ENCODE data around the gene ROCK1. TPM values are rescaled to one million over a fixed set of nuclear protein-coding genes. Genes with fewer than 3 reads are reported as not detected.

Gene ROCK1
- total RNA-seq, 2 experiments from 2014 or later: 45.6 to 49.4 TPM

DNA sequence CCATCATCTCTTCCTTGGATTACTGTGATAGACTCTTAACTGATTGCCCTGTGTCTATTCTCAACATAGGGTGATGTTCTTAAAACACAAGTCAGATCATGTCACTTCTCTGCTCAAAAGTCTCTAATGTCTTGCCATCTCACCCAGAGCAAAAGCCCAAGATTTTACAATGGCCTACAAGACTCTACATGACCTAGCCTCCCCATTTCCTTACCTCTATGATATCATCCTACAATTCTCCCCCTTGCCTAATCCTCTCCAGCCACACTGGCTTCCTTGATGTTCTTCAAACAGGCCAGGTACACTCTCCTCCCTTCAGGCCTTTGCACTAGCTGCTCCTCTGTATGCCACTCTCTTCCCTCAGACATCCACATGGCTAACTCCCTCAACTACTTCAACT, 55.1 kb downstream of the ROCK1 start:
- ChIA-PET CTCF (no interaction called here), POLR2A (no interaction called here)
- Mint-ChIP-seq H3K27ac (no peak overlapping the region), H3K36me3 (ENCODE audit: low read depth) (peaks cover 10% of the 10 kb centered on the region), H3K4me1 (ENCODE audit: low read depth) (peaks cover 12% of the 10 kb centered on the region), H3K4me3 (no peak overlapping the region), H3K9me3 (no peaks in the 10 kb centered on the region), H3K27me3 (no peaks in the 10 kb centered on the region)
- no peak for ATAC-seq
- TF ChIP-seq, protein P1, sequence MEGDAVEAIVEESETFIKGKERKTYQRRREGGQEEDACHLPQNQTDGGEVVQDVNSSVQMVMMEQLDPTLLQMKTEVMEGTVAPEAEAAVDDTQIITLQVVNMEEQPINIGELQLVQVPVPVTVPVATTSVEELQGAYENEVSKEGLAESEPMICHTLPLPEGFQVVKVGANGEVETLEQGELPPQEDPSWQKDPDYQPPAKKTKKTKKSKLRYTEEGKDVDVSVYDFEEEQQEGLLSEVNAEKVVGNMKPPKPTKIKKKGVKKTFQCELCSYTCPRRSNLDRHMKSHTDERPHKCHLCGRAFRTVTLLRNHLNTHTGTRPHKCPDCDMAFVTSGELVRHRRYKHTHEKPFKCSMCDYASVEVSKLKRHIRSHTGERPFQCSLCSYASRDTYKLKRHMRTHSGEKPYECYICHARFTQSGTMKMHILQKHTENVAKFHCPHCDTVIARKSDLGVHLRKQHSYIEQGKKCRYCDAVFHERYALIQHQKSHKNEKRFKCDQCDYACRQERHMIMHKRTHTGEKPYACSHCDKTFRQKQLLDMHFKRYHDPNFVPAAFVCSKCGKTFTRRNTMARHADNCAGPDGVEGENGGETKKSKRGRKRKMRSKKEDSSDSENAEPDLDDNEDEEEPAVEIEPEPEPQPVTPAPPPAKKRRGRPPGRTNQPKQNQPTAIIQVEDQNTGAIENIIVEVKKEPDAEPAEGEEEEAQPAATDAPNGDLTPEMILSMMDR (IDR thresholded peaks at IDR 0.05): no peak
- intact Hi-C loops (cut with micrococcal nuclease): no loop called here
- no peak for DNase-seq

DNA sequence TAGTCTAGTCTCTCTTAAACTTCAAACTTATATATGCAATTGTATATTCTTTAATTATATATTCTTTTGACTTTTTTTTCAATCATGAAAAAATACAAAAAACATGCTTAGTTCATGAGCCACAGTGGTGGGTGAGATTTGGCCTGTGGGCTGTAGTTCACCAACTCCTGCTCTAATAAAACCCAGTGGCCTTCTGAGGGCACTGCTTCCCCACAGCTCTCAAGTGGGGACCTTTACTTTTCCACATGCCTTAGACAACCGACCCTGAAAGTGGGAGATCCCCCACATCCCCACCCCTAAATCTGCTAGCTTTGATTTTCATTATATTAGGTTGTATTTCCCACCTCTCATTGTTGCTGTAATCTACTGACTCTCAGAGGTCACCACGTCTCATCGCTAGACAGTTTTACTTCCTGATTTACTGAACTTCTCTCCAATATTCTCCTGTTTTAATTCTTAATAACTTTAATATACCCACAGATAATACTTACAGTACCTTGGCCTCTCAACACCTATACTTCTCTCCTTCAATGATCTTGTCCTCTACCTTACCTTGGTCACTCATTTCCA, 57.3 kb downstream of the ROCK1 start:
- ATAC-seq (no peak), DNase-seq (no peak)
- intact Hi-C loops (cut with micrococcal nuclease): no loop called here
- ChIA-PET POLR2A (interaction anchor here (1.1 kb wide), 1 partner anchor 58 kb away, joined by 3 read pairs; the partner anchor contains the start of gene ROCK1), CTCF (interaction anchor here (1.1 to 1.4 kb wide), 2 partner anchors 58 to 142 kb away, joined by 3 read pairs; no protein-coding TSS in a partner anchor)
- TF ChIP-seq, protein P1 (IDR thresholded peaks at IDR 0.05): no peak
- H3K27me3 Mint-ChIP-seq: no peaks in the 10 kb centered on the region
- H3K9me3 Mint-ChIP-seq: no peaks in the 10 kb centered on the region
- no peak overlapping the region for H3K27ac Mint-ChIP-seq
- peaks cover 27% of the 10 kb centered on the region for H3K4me1 Mint-ChIP-seq (ENCODE audit: low read depth)
- no peak overlapping the region for H3K4me3 Mint-ChIP-seq
- H3K36me3 Mint-ChIP-seq (ENCODE audit: low read depth): no peaks in the 10 kb centered on the region

DNA sequence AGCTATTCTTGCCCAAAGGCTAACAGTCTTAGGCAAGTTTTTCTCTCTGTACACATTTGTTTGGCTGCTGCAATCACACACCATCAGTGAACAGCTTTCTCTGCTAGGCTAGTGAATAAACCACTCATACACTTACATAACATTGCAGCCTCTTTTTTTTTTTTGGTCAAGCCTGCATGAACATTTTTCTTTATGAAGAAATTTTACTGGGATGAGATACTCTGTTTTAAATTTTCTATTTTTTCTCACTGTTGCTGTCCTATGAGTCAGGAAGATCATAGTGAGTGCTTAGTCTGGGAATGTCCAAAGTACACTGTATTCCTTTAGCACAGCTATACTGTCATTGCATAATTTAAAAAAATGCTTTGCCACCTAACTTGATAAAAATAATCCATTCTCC, 58.5 kb downstream of the ROCK1 start:
- H3K9me3 Mint-ChIP-seq: no peaks in the 10 kb centered on the region
- DNase-seq (no peak), ATAC-seq (no peak)
- no peak overlapping the region for H3K4me3 Mint-ChIP-seq
- TF ChIP-seq, protein P1 (IDR thresholded peaks at IDR 0.05): no peak
- intact Hi-C loops (cut with micrococcal nuclease): no loop called here
- H3K27me3 Mint-ChIP-seq: no peaks in the 10 kb centered on the region
- CTCF ChIA-PET: interaction anchor here (1.1 kb wide), 1 partner anchor 9 kb away, joined by 3 read pairs; no protein-coding TSS in a partner anchor
- H3K36me3 Mint-ChIP-seq (ENCODE audit: low read depth): peaks cover 2% of the 10 kb centered on the region
- no peak overlapping the region for H3K27ac Mint-ChIP-seq
- peaks cover 27% of the 10 kb centered on the region for H3K4me1 Mint-ChIP-seq (ENCODE audit: low read depth)
- POLR2A ChIA-PET: interaction anchor here (0.7 kb wide), 1 partner anchor 9 kb away, joined by 6 read pairs; no protein-coding TSS in a partner anchor

DNA sequence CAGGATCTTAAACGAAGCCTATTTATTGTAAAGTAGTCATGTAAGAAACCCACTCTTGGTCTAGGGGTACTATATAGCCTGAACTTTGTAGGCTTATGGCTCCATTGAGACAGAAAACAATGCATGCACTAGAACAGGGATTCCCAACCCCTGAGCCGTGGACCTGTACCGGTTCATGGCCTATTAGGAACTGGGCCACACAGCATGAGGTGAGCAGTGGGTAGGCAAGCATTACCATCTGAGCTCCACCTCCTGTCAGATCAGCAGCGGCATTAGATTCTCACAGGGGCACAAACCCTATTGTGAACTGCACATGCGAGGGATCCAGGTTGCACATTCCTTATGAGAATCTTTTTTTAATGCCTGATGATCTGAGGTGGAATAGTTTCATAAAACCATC, 59.2 kb downstream of the ROCK1 start:
- H3K36me3 Mint-ChIP-seq (ENCODE audit: low read depth): peaks cover 5% of the 10 kb centered on the region
- POLR2A ChIA-PET: interaction anchor here (0.7 kb wide), 1 partner anchor 9 kb away, joined by 6 read pairs; no protein-coding TSS in a partner anchor
- no peak for DNase-seq
- peaks cover 29% of the 10 kb centered on the region for H3K4me1 Mint-ChIP-seq (ENCODE audit: low read depth)
- no peak overlapping the region for H3K27ac Mint-ChIP-seq
- no peak for ATAC-seq
- TF ChIP-seq, protein P1 (IDR thresholded peaks at IDR 0.05): no peak
- CTCF ChIA-PET: interaction anchor here (1.1 kb wide), 1 partner anchor 10 kb away, joined by 3 read pairs; no protein-coding TSS in a partner anchor
- H3K4me3 Mint-ChIP-seq: no peak overlapping the region
- no peaks in the 10 kb centered on the region for H3K27me3 Mint-ChIP-seq
- H3K9me3 Mint-ChIP-seq: no peaks in the 10 kb centered on the region
- intact Hi-C loops (cut with micrococcal nuclease): loop anchor here (1.0 kb wide), 1 partner anchor 14 kb away; no protein-coding TSS in a partner anchor

DNA sequence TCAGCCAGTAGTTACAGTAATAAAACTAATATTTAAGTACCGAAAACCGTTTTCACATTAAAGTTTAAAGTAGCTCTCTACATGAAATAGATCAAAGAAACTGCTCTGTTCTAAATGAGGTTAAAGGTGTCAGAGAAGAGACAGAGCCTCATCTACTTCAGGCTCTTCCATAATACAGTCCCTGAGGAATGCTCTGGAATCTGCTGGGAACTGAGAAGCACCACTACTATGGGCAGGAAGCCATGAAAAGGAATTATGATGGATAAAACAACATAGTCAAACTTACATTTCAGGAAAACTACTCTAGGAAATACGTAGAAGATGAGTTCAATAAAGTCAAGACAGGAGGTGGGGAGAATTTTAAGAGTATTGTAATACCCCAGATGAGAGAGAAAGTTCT, 60.0 kb downstream of the ROCK1 start:
- POLR2A ChIA-PET: no interaction called here
- no peaks in the 10 kb centered on the region for H3K27me3 Mint-ChIP-seq
- intact Hi-C loops (cut with micrococcal nuclease): loop anchor here (1.0 kb wide), 1 partner anchor 15 kb away; no protein-coding TSS in a partner anchor
- no peak overlapping the region for H3K4me3 Mint-ChIP-seq
- H3K36me3 Mint-ChIP-seq (ENCODE audit: low read depth): peaks cover 12% of the 10 kb centered on the region
- TF ChIP-seq, protein P1 (IDR thresholded peaks at IDR 0.05): no peak
- ATAC-seq (no peak), DNase-seq (no peak)
- H3K9me3 Mint-ChIP-seq: no peaks in the 10 kb centered on the region
- CTCF ChIA-PET: no interaction called here
- H3K4me1 Mint-ChIP-seq (ENCODE audit: low read depth): peaks cover 29% of the 10 kb centered on the region
- no peak overlapping the region for H3K27ac Mint-ChIP-seq

Measured in activated CD8-positive, alpha-beta T cell treated with anti-CD3 and anti-CD28 coated beads for 36 hours (primary cell).